GM19240 (cell line): Measurements from ENCODE around the gene ZNF195.
"Not testable (repeated sequence)": the region's sequence is repeated elsewhere in the genome, so short reads cannot be mapped to it uniquely, and the experiment has no call there.

ENCODE experiments used
- DNase-seq: peaks from one replicate; pipeline ENCODE4 v3.0.0; 2011; ENCODE audit warnings: low spot score; ENCODE audit not compliant: insufficient read length

Gene ZNF195

DNA sequence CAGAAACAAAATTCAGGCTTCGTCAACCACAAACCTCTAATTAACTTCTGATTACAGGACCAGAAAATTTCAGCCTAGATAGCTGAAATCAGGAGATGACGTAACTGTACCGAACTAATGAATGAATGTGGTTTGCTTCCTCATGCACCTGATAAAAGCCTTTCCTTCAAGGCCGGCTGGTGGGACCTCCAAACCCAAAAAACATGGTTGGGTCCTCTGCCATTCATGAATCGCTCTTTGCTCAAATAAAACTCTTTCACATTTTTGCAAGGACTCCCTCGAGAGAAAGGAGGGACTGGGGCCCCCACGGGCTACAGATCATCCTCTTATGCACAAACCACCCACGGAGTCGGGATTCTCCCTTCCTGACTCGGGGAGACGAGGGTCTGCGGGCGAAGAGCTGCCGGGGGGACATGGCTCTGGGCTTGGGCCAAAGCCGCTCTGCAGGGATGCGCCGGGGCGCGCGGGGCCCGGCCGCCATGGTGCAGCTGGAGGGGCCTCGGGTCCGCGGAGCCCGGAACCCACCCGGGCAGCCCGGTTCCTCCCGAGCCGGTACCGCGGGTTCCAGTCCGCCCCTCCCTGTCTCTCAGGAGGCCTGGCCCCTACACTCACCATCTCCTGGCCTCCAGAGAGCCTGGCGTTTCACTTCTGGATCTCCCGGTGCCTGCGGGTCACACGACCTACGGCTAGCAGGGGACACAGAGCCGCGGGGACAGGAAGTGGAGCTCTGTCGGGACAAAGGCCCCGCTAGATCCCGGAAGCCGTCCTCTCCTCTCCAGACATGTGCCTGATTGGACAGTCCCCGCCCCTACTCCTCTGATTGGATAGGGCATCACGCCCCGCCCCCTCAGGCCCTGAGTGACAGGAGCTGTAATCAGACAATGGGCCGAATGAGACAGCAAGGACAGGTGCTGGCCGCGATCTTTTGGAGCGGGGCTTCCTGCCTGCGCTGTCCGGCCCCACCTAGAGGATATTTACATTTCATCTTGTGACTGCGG, at the start of gene ZNF195:
Gene ZNF195, minus strand, starts transcription at position 721 of the 998 bp plus-strand sequence. Its CDS starts 106 bp downstream, at position 615.
- peak; percentile 99 for DNase-seq

DNA sequence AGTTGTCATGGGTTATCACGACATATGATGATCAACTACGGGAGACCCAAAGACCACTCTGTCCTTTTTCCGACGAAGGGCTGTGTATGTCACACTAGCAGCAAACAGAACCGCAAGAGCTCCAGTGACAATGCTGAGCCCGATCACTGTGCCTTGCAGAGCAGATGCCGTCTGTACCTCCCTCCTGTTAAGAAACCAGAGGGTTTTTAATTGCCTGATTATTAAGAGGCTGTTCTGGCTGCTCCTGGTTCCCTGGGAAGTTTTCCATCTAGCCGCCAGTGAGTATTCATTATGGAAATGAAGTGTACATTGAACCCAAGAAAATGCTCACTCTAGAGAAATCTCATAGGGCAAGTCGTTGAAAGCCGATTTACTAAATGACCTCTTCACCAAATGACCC, 49.1 kb upstream of the ZNF195 start:
- not testable (repeated sequence) for DNase-seq

DNA sequence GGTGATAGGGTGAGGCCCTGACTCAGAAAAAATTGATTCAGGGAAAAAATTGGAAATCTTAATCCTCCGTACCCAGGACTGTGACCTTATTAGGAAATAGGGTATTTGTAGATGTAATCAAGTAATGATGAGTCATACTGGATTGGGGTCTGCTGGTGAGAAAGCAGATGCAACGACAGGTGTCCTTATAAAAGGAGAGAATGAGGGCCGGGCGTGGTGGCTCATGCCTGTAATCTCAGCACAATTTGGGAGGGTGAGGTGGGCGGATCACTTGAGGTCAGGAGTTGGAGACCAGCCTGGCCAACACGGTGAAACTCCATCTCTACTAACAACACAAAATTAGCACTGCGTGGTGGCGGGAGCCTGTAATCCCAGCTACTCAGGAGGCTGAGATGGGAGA, 47.6 kb upstream of the ZNF195 start:
- not testable (repeated sequence) for DNase-seq

DNA sequence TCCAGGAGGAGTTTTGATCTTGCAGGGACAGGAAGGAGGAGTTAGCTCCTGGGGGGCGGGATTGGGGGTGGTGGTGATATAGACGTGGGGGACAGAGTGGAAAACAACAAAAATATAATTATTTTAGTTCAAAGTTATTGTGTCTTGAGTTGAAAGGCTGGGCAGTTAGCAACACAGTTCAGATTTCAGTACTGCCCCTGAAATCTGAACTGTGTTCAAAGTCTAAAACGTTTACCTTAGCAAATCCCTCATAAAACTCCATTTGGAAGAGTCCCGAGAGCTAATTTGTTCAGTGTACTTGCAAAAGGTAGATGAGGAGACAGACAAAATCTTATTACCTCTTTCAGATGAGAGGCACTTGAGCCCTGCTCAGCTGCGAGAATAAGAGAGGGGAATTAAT, 45.0 kb upstream of the ZNF195 start:
- DNase-seq = not testable (repeated sequence)

DNA sequence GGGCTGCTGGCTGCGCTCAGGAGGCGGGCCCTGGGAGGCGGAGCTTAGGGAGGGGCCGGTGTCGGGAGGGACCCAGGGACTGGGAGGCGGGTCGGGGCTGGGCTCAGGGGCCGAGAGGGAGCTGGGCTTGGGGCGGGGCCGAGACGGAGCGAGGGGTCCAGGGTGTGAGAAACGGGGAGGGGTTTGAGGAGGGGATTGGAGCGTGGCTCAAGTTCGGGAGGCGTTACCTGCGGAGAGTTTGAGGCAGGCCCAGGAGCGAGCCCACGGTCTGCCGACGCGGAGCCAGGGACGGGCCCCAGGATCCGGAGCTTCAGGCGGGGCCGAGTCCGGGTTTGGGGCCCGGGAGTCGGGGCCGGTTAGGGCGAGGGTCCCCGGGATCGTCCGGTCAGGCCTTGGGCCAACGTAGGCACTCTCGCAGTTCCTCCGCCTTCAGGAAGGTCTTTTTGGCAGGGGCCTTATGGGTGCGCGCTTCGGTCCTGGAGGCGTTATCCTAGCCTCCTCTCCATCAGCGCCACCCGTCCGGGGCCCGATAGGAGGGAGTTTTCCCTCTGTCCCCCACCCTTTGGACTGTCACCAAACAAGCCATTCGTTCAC, 44.3 kb upstream of the ZNF195 start:
- DNase-seq = not testable (repeated sequence)

DNA sequence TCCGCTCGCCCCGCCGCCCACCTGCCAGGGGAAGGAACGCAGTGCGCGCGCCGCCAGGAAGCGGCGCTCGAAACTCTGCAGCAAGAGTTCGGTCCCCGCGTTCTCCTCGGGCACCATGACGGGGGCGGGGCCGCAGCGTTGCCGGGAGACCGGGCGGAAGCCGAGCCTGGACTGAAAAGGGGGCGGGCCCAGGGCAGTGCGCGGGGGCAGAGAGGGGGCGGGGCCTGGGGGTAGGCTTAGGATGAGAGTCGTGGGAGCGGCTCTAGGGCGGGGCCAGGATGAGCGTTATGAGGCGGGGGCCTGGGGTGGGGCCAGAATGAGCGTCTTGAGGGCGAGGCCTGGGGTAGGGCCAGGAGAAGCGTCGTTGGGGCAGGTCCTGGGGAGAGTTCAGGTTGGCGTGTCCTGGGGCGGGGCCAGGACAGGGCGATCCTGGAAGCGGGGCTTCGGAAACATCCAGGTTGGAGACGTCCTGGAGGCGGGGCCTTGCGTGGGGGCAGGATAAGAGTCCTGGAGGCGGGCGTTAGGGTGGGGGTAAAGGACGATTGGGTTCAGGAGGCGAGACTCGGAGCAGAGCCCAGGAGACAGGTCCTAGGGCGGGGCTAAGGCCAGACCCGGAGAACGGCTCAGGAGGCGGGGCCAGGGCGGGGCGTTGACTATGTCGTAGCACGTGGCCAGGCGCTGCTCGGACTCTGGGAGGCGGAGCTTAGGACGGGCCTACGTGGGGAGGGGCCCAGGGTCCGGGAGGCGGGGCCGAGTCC, 43.6 kb upstream of the ZNF195 start:
- DNase-seq = peak; percentile 53

DNA sequence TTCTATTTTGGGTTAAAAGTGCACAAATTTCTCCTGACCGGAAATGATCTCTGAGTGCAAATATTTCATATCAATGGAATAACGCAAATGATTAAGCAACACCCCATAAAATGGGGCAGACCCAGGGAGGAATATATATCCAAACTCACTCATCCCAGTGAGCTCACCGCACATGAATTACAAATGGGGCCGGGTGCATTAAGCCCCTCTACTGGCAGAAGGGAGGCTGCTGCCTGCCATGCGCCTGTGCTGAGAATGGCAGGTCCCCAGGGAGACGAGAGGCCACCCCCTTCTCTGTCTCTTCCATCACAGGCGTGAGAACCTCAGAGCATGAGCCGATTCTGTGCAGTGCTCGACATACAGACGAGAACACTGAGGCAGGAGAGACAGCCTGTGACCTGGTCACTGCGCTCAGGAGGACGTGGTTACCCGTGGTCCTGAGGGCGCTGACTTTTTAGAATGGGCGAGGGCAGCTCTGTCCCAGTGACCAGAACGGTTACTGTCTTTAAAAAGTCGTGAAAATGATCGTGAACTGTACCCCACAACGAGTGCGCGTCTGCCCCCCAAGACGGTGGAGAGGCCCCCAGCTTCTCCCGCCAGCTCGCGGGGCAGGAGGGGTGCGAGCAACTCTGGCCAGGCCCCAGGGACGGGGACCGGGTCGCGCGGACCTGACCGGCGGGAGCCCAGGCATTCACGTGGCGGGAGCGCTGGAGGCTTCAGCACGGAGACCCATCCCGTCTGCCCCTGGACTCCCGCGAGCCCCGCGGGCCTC, 42.8 kb upstream of the ZNF195 start:
- DNase-seq = not testable (repeated sequence)

DNA sequence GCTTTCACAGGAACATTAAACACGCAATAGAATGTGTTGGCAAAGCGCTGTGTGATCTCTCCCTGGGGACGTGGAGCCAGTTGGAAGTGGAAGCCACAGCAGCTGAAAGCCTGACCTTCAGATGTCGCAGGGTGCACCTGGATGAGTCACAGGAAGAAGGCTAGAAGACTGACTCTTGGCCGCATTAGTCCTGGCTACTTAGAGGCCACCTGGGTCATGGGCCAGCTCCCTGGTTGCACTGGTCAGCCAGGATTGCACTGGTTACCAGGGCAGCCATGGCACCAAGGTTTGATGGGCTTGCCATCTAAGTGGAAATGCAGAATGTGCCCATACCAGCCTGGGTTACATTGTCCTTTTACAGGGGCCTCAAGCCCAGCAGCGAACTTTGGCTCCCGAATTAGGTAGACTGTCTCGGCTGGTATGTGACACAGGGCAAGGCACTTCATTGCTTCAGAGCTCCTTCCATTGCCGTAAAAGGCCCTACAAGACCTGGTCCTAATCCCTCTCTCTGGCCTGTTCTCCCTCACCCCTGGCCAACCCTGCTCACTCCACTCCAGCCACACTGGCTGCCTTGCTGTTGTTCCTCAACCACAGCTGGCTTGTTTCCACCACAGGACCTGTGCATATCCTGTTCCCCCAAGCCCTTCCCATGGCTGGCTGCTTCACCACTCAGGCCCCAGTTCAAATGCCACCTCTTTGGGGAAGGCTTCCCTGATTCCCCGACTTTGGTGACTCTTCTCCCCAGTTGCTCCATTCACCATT, 41.5 kb upstream of the ZNF195 start:
- DNase-seq = not testable (repeated sequence)

DNA sequence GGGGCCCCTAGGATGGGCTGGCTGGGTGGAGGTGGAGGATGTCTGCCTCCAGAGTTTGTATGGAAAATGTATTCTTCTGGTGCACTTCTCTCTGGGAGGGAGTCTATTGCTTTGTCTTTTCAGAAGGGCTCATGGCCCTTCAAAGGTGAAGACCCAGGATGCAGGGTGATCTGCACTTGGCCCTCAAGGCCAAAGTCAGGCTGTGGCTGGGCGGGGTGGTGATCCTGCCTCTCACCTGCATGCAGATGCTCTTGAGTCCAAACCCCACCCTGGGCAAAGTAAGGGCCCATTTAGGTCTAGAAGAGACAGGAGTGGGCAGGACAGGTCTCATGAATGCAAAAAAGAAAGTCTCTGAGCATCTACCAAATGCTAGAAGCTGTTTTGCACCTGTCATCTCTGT, 40.5 kb upstream of the ZNF195 start:
- DNase-seq = not testable (repeated sequence)

DNA sequence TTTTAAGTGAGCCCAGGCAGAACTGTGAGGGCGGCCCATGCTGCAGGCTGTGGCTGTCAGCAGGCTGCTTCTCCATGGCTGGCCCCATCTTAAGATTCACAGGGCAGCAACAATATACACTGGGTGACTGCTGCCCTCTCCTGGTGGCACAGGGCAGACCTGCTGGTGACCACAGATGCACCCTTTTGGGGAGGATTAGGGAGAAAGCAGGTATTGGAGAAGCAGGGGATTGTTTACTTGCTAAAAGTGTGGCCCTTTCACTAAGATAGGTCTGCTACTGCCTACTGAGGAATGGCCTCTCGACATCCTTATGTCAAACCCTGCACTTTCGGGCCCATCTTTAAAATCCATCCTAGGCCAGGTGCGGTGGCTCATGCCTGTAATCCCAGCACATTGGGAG, 38.1 kb upstream of the ZNF195 start:
- not testable (repeated sequence) for DNase-seq

DNA sequence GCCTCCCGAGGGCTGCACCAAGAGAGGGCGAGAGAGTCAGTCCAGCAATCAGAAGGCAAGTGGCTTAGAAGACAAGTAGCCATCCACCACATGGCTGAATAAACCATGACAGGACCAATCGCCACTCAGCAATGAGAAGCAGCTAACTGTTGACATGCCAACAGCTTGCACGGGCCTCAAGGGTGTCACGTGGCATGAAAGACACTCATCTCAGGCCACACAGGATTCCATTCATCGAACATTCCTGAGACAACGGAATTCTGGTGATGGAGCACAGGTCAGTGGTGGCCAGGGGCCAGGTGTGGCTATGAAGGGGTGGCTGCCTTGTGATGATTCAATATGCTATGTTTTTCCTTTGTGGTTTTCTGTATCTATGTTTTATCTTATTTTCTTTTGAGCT, 36.4 kb upstream of the ZNF195 start:
- not testable (repeated sequence) for DNase-seq

DNA sequence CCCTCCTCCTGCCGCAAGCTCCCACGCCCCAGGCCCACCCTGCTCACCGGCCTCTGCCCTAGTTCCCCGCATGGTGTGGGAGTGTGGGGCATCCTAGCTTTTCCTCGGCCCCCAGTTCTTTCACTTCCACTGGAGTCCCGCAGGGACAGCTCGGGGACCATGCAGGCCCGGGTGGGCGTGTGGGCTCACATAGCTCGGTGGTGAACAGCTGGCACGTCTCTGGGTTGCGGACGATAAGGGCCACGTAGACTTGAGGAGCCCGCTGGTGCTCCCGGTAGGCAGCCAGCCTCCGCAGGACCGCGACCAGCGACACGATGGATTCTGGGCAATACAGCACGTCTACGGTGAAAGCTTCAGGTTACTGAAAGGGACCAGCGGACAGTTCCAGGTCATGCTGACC, 34.7 kb upstream of the ZNF195 start:
- not testable (repeated sequence) for DNase-seq

DNA sequence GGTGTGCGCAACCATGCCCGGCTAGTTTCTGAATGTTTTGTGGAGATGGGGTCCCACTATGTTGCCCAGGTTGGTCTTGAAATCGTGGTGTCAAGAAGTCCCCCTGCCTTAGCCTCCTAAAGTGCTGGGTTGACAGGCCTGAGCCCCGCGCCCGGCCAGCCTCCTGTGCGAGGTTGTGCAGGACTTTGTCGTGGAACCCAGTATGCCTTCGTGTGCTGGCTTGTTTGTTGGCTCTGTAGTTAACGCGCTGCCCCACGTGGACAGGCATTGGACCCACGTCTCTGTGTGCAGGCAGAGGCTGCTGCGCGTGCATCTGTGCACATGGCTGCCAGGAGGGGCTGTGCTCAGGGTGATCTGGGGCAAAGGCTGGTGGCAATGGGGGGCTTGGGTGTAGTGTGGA, 33.9 kb upstream of the ZNF195 start:
- DNase-seq = no peak

DNA sequence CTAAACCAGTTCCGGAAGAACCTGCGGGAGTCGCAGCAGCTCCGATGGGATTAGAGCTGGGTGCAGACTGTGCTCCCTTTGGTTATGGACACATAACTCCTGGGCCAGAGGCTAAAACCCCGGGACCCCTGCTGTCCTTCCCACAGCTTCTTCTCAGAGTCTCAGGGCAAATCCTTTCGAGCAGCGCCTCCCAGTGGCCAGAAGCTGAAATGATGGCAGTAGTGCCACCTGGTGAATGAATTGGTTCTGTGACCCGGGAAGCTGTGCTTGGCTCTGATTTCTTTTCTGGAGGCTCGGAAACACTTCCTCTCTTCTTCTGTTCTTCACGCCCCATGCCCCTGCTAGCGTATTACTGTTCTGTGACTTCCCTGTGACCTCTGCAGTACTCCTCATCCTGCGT, 29.8 kb upstream of the ZNF195 start:
- DNase-seq = peak; percentile 66

DNA sequence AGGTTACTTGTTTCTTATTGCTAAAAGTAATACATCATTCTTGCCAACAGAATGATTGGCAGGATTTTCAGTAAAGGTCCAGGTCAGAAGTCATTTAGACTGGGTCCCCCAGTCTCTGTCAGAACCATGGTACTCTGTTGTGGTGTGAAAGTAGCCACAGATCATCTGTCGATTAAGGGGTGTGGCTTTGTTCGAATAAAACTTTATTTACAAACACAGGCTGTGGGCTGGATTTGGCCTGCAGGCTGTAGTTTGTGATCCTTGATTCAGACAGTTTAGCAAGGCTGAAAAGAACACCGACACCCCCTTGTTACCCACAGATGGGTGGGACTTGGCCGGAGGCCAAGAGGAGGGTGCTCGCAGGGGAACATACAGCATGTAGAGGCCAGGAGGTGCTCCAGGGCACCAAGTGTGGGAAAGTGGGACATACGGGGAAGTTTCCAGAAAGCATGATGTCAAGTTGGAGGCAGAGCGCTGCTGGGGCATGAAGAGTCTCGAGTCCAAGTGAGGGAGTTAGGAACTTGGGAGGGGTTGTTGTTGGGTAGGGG, 29.2 kb upstream of the ZNF195 start:
- DNase-seq = not testable (repeated sequence)

DNA sequence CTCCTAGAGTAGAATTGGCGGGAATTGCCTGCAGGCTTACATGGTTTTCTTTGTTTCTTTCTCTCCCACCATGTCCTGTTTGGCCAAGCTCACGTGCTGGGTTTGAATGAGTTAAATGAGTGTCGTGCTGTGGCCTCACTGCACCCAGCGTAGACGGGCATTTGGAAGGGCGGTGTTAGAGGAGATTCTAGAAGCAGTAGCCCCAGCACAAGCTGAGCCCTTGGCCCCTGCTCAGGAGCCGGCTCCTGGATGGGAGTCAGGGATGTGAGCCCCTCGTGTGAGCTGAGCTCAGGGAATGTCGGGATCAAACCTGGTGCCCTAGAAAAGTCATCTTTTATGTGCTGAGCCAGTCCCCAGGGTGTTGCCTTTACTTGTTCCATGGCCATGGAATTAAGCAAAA, 28.0 kb upstream of the ZNF195 start:
- DNase-seq = not testable (repeated sequence)

DNA sequence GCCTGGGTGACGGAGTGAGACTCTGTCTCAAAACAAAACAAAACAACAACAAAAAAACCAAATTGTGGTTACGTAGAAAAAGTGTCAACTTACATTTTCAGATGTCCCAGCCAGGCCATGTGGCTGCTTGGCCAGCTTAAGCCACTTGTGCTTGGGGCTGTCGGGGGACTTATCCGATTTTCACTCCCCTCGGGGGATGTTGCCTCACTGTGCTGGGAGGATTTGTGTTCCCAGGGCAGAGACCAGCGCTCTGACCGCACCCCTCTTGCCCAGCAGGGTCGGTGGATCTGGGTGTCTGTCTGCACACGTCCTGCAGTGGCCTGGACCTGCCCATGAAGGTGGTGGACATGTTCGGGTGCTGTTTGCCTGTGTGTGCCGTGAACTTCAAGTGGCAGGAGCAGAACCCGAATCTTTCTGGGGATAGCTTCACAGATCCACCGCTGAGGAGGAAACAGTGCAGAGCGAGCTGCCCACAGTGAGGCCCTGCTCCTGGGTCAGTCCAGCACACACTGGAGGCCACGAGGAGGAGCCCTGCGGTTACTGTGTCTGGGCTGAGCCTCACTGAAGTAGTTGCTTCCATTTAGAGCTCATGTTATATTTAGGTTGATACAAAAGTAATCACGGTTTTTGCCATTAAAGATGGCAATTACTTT, 27.4 kb upstream of the ZNF195 start:
- not testable (repeated sequence) for DNase-seq

DNA sequence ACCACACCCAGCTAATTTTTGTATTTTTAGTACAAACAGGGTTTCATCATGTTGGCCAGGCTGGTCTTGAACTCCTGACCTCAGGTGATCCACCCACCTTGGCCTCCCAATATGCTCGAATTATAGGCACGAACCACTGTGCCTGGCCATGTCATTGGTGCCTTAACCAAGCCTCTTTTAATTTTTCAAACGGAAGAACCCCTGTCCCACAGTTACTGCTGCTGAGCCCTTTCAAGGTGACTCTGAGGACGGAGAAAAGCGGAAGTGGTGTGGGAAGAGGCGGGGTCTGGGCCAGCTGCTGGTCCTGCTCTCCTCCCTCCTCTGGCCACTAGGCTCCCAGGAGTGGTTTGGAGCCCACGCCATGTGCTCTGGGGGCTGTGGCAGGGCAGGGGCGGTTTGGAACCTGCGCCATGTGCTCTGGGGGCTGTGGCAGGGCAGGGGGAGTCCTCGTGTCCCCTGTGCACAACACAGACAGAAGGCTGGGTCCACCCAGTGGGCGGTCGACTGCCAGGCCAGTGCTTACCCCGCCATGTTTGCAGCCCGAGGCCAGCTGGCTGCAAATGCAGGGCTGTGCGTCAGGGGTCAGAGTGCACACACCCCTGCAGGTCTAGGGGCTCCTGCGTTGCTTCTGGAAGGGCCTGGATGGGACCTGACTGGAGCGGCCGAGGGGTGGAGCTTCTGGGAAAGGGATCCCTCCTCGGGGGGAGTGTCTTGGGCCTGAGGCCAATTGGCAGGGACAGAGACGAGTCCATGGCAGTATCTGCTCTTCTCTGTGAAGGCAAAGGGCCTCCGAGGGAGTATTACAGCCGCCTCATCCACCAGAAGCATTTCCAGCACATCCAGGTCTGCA, 25.4 kb upstream of the ZNF195 start:
- not testable (repeated sequence) for DNase-seq
